Panc1 (cell line): ENCODE measurements around the gene MRGPRX2.

Experiments used
- CTCF ChIP-seq: fragments of 450-650 bp; IDR thresholded peaks from 2 replicates; pipeline ENCODE4 v1.5.1; 2017; ENCODE audit warnings: mild to moderate bottlenecking
- REST ChIP-seq, 2 experiments: IDR thresholded peaks; 2 replicates each; pipeline ENCODE4 v1.6.1; 2011 to 2012; ENCODE audit warnings: low read depth in 2 of 2, control low read depth in 1 of 2, low read length in 1 of 2, mild to moderate bottlenecking in 1 of 2, moderate library complexity in 1 of 2; ENCODE audit not compliant: insufficient read depth in 1 of 2

- TF ChIP-seq CTCF (peak; percentile 96), REST (IDR thresholded peaks at IDR 0.05; ENCODE audit: insufficient read depth in 1 of 2, low read depth in 2 of 2, low read length in 1 of 2) (no peak)
These were observed 16.4 kb upstream of the MRGPRX2 start for GRCh38 chr11:19076744-19077589.
